ELR (cell line): ENCODE measurements around the gene HSPA12B.

Experiments used
- DNase-seq: peaks from one replicate; pipeline ENCODE4 v3.0.0-alpha.2; 2015; ENCODE audit warnings: low read depth

The HSPA12B gene

DNA sequence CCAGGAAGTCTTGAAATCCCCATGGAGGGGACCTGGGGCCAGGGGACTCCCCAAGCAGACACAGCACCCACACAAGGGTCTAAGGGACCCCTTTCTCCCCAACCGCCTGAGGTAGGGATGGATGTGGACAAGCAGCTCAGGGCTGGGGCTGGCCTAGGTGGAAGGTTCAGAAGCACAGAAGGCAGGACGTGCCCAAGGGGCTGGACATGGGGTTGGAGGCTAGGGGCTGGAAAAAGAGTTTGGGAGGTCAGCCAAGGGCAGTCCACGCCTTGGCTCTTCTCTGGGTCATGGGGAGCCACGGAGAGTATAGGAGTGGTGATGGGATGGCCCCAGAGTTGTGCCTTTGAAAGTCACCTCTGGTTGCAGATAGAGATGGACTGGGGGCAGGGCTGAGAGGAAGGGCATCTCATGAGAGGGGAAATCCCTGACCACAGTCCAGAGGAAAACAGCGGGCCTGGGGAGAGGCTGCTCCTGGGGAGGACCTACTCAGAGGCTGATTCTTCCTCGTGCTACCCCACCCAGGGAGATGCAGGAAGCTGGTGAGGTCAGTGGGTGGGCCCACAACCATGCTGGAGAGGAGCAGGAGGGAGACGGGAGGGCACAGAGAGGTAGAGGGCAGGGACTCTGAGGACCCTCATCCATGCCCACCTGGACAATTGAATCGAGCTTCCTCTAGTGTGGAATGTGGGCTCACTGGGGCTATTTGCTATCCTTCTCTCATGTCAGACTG, 2.5 kb upstream of the HSPA12B start:
- DNase-seq = no peak

DNA sequence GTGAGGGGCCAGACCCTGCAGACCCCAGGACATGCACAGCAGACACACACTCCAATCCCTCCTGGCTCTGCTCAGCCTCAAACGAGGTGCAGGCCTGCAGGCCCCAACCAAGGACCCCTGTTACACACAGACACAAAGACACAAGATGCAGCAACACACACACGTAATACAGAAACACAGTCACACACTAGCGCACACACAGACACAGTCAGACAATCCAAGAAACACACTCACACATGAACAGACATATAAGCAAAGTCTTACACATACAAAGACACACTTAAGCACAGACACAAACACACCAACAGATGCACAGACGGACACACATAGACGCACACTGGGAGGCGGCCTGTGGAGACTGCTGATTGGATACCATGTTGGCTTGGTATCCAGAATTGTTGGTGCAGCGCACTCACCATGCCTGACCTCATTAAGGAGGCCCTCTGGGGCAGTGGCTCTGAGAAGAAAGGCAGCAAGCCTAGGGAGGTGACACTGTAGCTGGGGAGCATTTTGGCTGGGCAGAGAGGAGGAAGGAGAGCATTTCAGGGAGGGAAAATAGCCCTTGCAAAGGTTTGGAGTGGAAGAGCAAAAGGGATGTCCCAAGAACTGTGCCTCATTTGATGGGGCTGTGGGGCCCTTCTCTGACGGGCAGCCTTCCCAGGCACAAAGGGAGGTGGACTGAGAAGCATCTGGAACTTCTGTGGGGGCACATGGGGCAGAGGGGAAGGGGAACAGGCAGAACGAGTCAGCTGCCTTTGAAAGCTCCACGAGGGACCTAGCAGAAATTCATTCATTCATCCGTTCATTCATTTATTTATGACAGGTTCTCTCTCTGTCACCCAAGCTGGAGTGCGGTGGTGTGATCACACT, 1.4 kb upstream of the HSPA12B start:
- DNase-seq = no peak

DNA sequence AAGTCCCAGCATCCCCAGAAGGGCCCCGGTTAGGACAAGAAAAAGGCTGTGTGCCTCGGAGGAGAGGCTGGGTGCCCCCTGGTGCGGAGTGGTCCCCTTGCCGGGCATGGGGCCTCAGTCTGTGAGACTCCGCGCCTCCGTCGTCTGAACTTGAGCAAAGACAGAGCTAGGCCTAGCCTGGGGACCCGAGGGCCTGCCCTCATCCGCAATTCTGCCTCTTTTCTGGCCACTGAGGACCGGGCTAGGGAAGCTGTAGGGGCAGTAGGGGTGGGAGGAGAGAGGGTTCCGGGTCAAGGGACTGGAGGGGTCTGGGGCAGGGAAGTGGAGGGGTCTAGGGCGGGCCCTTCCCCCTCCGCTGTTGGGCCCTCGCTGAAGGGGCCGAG, 550 bp upstream of the HSPA12B start:
- no peak for DNase-seq

DNA sequence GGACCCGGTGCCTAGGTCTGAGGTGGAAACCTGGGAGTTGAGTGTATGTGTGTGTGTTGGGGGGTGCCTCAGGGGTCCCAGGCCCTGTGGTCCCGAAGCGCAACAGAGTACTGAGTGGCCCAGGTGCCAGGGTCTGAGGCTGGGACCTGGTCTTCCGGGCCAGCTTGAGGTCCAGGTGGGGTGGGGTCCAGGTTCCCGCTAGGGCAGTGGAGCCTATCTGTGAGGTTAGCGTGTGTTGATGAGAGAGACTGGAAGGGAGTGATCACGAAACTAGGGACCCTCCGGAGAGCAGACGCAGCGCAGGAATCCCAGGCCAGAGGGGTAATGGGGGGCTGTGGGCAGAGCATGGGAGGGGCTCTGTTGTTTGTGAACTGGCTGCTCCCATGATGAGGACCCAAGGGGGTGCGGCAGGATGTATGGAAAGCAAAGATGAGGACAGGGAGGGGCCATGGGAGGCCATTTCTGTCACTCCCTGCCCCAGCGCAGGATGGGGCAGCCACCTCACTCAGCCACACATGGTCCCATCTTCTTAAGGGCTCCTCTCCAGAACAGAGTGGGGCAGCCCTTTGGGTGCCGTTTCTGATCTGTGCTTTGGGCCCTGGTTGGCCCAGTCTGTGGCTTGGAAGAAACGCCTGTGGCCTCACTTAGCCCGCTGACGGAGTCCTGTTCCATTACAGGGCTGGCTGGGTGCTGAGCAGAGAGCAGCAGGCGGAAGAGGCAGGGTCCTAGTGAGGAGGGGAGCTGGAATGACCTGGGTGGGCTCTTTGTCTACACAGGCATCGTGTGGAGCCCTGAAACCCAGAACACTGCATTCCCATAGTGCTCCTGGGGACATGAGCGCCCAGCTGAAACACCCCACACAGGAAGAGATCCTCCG, 872 bp downstream of the HSPA12B start:
- no peak for DNase-seq

DNA sequence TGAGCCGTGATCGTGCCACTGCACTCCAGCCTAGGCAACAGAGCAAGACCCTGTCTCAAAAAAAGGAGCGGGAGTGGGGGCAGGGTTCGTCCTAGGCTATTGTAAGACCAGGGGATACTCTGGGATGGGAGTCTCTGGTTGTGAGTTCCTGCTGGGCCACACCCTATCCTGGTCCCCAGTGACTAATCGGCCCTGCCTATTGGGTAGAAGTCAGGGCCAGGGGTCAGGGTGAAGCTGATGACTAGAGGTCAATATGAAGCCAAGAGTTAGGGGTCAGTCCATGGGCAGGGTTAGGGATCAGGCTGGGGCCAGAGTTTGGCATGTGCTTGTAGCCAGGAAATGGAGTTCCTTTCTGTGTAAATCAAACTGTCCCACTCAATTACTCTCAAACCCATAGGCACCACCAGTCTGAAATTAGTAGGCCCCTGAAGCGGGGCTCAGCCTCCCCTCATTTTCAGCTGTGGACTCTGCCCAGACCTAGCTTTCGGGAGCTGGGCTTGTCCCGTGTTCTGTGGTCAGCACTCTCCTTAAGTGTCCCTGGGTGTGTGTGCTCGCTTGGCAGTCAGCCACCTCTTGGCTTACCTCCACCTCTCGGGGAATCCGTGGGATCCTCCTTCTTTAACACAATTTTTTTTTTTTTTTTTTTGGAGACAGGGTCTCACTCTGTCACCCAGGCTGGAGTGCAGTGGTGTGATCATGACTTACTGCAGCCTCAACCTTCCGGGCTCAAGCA, 1.8 kb downstream of the HSPA12B start:
- no peak for DNase-seq

DNA sequence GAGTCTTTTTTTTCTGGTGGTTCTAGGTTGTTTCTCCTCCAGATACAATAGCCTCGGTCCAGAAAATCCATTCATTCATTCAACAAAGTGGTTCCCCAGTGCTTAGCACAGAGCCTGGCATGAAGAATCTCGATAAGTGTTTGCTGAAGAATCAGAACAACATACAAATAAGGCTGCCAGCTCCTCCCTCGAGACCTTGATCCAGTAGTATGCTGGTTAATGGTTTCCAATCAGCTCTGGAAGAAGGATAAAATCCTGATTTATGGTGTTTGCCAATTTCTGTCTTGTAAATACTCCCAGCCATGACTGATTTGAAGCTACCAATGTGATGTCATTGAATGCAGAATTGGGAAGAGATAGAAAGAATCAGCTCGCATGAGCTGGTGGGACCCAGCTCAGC, 3.3 kb downstream of the HSPA12B start:
- DNase-seq = no peak

DNA sequence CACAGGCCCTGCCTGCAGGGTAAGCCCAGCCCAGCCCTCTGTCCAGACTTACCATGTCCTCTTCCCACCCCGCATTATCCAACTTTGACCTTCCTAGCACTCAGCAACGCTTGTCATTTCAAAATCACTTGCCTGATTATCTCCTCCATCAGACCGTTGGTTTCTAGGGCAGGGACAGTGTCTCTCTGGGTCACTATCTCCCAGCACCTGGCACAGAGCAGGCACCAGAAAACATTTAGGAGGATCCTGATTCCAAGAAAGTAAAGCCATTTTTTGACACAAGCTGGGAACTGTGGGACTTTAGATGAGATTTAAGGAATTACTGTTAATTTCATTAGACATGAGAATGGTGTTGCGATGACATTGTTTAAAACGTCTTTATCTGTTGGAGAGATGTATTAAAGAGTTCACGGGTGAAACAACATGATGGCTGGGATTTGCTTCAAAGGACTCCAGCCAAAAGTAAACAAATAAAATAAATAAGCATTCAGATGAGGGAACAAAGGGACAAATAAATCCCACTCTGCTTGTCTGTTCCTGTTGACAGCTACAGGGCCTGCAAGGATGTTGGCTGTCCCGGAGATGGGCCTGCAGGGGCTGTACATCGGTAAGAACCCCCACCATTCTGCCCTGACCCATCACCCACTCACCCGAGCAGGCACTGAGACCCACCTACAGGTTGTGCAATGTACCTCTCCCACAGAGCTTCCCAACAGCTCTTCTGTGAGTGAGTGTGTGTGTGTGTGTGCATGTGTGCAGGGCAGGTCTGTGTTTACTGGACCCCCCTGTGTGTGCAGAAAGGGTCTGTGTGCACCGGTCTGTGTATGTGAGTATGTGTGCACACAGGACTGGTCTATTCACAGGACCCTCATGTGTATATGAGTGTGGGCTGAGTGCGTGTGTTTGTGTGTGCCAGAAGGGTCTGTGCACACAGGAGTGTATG, 5.9 kb downstream of the HSPA12B start:
- no peak for DNase-seq

DNA sequence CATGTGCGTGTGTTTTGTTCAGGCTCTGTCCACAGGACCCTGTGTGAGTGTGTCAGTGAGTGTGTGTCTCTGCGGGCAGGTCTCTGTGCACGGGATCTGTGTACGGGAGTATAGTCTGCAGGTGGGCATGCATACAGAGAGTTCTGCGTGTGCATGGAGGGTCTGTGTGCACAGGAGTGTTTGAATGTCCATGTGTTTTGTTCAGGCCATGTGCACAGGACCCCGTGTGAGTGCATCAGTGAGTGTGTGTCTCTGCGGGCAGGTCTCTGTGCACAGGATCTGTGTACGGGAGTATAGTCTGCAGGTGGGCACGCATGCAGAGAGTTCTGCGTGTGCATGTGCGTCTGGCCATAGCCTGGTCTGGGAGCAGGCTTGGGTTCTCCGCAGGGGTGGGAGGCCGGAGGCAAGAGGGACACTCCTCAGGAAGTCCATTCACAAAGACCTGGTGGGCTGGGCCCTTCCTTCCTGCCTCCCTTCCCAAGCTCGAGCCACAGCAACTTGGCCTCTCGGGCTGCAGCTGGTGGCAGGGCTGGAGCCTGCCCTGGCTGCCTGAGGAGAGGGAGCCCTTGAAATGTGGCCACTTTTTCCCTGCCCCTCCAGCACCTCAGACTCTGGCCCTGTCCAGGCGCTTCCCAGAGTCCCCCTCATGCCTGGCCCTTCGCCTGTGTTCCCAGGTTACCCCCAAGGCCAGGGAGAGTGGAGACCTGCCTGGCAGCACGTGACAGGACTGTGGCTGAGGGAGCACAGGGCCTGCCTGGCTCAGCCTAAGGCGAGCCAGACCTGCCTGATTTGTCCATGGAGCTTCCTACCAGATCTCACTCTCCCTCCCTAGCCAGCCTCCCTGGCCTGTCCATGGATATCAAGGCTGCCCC, 6.8 kb downstream of the HSPA12B start:
- DNase-seq = no peak

DNA sequence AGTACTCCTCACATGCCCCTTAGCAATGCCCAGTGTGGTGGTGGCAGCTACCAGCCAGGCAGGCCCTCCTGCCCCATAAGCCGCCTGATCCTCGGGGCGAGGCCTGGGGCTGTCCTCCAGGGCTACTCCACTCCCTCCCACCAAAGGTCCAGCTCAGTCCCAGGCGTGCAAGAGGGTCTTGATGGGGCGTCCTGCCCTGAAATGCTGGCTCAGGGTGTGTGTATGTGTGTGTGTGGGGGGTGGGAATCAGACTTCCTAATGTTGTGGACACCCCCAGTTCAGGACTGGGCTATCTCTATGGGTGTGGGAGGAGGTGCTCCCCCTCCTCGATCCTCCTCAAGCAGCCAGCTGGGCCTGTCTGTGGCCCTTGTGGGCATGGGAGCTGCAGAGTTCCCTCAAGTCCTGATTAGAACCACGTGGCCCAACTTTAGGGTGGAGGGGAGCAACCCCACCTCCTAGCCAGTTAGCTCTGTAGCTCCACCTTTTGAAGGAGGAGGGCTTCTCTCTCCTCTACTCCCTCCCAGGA, 7.5 kb downstream of the HSPA12B start:
- DNase-seq = no peak

DNA sequence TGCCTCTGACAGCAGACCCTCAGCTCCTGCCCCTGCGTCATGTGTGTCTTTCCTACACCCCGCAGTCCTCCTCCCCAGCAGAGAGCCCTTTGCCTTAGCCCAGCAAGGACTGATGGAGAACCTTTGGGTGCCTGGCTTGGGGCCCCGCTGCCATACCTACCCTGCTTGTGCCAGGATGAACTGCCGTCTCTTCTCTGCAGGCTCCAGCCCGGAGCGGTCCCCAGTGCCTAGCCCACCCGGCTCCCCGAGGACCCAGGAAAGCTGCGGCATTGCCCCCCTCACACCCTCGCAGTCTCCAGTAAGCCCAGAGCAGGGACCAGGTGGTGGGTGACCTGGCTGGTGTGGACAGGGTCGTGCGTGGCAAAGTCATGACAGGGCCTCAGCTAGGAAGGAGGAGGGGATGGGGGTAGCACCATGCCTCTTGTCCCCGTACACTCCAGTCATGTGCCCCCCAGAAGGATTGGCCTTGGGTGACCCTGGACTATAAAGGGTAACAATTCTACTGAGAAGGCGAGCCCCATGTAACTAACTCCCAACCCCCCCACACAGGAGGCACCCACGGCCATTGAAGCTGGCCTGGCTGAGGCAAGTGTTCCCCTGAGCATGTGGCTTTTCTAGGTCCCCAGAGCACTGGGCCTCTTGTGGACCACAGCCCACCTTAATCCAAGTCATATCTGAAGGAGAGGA, 8.3 kb downstream of the HSPA12B start:
- DNase-seq = no peak

DNA sequence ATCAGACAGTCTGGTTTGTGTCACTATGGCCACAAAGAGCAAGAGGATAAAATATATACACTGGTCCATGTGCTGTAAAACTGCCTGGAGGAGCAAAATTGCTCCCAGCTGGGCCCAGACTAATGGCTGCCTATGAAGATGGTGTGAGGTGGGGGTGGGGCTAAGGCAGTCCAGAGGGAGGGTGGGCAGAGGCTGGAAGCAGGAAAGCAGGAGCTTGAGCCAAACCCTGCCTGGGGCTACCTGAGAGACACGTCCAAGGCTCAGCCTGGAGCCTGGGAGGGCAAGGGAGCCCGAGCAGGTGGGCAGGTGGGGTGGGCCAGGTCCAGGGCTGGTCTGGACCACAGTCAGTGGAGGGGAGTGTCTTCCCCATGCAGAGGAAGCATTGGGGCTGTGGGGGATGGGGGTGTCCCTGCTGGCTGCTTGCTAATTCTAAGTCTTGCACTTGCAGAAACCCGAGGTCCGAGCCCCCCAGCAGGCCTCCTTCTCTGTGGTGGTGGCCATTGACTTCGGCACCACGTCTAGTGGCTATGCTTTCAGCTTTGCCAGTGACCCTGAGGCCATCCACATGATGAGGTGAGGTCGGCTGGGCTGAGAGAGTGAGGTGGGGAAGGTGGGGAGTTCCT, 9.5 kb downstream of the HSPA12B start:
- DNase-seq = no peak

DNA sequence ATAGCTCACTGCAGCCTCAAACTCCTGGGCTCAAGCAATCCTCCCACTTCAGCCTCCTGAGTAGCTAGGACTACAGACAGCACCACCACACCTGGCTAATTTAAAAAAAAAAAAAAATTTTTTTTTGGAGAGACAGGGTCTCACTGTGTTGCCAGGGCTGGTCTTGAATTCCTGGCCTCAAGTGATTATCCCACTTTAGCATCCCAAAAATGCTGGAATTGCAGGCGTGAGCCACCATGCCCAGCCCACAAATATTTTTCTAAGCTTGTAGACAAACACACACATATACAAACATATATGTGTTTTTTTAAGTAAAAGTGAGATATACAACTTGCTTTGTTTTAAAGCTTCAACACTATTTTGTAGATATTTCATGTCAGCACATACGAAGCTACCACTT, 10.8 kb downstream of the HSPA12B start:
- no peak for DNase-seq

DNA sequence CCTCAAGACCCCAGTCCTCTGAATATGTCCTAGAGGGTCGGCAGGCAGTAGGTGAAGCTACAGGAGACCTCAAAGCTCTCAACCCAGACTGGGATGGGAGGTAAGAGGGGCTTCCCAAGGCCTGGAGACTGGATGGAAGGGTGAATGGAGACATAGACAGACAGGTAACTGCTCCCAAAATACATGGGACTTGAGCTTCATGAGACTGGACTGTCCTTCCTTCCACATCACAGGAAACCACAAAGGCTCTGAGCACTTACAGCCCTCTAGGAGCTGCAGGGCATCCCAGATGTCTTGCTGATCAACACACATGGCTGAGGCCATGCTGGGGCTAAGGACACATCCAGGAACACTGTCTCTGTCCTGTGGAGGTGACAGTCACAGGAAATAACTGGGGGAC, 11.6 kb downstream of the HSPA12B start:
- DNase-seq = no peak

DNA sequence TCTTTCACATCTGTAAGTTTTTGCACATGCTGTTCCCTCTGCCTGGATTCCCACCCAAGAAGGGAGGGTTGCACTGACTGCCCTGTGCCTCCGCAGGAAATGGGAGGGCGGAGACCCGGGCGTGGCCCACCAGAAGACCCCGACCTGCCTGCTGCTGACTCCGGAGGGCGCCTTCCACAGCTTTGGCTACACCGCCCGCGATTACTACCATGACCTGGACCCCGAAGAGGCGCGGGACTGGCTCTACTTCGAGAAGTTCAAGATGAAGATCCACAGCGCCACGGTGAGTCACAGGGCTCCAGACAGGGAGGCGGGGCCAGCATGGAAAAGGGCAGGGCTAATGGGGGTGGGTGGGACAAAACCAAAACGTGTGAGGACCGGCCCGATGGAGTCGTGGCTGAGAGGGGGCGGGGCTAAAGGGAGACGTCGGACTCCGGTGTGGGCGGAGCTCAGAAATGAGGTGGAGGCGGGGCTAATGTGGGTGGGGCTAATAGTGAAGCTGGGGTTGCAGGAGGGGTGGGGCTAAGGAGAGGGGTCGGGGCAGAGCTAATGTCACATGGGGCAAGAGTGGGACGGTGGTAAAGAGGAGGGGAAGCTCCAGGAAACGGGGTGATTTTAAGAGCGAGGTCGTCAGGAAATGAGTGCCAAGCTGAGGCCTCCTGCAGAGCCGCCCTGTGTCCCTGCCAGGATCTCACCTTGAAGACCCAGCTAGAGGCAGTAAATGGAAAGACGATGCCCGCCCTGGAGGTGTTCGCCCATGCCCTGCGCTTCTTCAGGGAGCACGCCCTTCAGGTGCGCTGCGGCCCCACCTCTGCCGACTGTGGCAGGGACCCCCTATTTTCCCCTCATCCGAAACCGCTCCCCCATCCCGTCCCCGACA, 12.6 kb downstream of the HSPA12B start:
- DNase-seq = peak; percentile 35

DNA sequence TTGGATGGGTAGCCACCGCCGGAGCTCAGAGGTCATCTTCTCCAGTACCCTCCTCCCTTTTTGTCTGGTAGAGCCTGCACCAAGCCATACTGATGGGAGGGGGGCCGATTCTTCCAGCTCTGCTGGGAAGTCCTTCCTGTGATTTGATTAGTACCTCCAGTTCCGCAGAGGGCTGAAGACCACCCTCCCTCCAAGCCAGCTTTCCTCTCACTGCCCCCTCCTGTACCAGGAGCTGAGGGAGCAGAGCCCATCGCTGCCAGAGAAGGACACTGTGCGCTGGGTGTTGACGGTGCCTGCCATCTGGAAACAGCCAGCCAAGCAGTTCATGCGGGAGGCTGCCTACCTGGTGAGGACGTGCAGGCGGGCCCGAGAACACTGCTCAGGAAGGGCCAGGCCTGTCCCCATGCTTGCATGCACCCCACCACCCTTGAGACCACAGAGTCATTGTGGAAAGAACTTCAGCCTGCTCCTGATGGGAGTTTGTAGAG, 13.2 kb downstream of the HSPA12B start:
- DNase-seq = no peak

DNA sequence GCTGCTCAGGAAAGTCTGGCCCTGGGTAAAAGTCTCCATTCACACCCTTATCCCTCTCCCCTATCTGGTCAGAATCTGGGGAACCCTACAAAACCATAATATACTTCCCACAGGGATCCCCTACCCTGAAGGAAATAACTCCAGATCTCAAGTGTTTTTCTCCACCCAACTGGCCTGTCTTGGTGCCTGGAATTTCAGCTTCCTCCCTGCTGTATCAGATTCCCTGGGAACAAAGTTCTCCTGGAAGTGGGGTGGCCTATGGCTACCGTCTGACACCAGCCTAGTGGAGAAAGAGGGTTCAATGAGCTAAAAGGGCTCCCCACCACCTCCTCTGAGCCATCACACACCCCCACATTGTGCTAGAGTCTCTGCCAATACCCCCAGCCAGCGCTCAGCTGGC, 15.0 kb downstream of the HSPA12B start:
- DNase-seq = no peak

DNA sequence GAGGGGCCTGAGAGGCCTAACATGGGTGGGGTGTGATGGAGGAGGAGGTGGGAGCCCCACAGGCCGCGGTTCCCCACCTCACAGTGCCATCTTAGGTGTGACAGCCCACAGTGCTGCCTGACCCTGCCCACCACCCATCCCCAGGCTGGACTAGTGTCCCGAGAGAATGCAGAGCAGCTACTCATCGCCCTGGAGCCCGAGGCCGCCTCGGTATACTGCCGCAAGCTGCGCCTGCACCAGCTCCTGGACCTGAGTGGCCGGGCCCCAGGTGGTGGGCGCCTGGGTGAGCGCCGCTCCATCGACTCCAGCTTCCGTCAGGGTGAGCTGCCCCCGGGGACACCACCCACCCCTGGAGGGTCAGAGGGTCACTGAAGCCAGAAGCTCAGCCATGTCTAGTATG, 15.6 kb downstream of the HSPA12B start:
- DNase-seq = no peak
